H1 (cell line): ENCODE measurements around the gene TTC22. TPM values are rescaled to one million over a fixed set of nuclear protein-coding genes. Genes with fewer than 3 reads are reported as not detected.

Experiments
- CTCF ChIA-PET: fragments of 300-600 bp; sonication (Branson Sonifier 250); formaldehyde crosslinking; loops from one replicate; lab custom pipeline; 2021; ENCODE audit not compliant: partially characterized antibody; lab: Charles Lee
- POLR2A ChIA-PET: fragments of 300-600 bp; sonication (Branson Sonifier 250); formaldehyde crosslinking; loops from one replicate; lab custom pipeline; 2021; ENCODE audit warnings: inconsistent platforms; ENCODE audit not compliant: partially characterized antibody; lab: Charles Lee
- DNase-seq, 2 experiments: peaks; one replicate each; pipeline versions ENCODE4 v3.0.0 to v3.0.0-alpha.2; 2010 to 2022; ENCODE audit warnings: low spot score in 2 of 2, low read depth in 1 of 2, mixed read lengths in 1 of 2
- FAIRE-seq: peaks from 2 replicates; lab custom pipeline; 2011; peaks lifted over from hg19 to GRCh38; lab: Jason Lieb, UNC
- H2AFZ ChIP-seq: 2 replicates; pipeline ENCODE4 v1.8.1; 2012; ENCODE audit warnings: low read length, inconsistent platforms
- H2AK5ac ChIP-seq: 2 replicates; pipeline ENCODE4 v1.6.1; 2013; ENCODE audit warnings: low read depth, low read length
- H2BK120ac ChIP-seq: replicated peaks from 2 replicates; pipeline ENCODE3; 2013; ENCODE audit warnings: low read depth, low read length, inconsistent platforms
- H2BK12ac ChIP-seq: 2 replicates; pipeline ENCODE4 v1.6.1; 2013; ENCODE audit warnings: low read depth, low read length
- H2BK15ac ChIP-seq: 2 replicates; pipeline ENCODE4 v1.6.1; 2013; ENCODE audit warnings: low read length
- H2BK20ac ChIP-seq: 2 replicates; pipeline ENCODE4 v1.6.1; 2013; ENCODE audit warnings: low read length
- H2BK5ac ChIP-seq: 2 replicates; pipeline ENCODE4 v1.6.1; 2013; ENCODE audit warnings: low read depth, low read length
- H3K14ac ChIP-seq: 2 replicates; pipeline ENCODE4 v1.6.1; 2013; ENCODE audit warnings: inconsistent platforms; ENCODE audit not compliant: insufficient read length
- H3K18ac ChIP-seq: 2 replicates; pipeline ENCODE4 v1.6.1; 2013; ENCODE audit warnings: low read length; ENCODE audit errors: extremely low read depth
- H3K23ac ChIP-seq: 2 replicates; pipeline ENCODE4 v1.6.1; 2013; ENCODE audit warnings: inconsistent platforms; ENCODE audit not compliant: insufficient read length
- H3K23me2 ChIP-seq: 2 replicates; pipeline ENCODE4 v1.6.1; 2013; ENCODE audit warnings: low read depth, low read length
- H3K27ac ChIP-seq: 2 replicates; pipeline ENCODE4 v1.6.1; 2011; ENCODE audit warnings: low read depth, low read length, inconsistent platforms
- H3K27me3 ChIP-seq, 4 experiments: replicated peaks in 1 of 4; 1 replicate in 1 of 4; 2 replicates in 3 of 4; pipeline versions ENCODE4 v1.6.1 to v1.8.1; 2011 to 2013; ENCODE audit warnings: low read length in 3 of 4, mild to moderate bottlenecking in 3 of 4, inconsistent platforms in 2 of 4, mixed read lengths in 2 of 4, moderate library complexity in 1 of 4; ENCODE audit not compliant: control insufficient read depth in 3 of 4, insufficient read depth in 3 of 4; ENCODE audit errors: extremely low read depth in 1 of 4
- H3K36me3 ChIP-seq, 4 experiments: 2 replicates each; pipeline versions ENCODE4 v1.6.1 to v1.8.1; 2011 to 2013; ENCODE audit warnings: mild to moderate bottlenecking in 4 of 4, low read length in 3 of 4, moderate library complexity in 2 of 4, control low read depth in 1 of 4, inconsistent platforms in 1 of 4; ENCODE audit not compliant: insufficient read depth in 4 of 4, control insufficient read depth in 2 of 4
- H3K4ac ChIP-seq: replicated peaks from 2 replicates; pipeline ENCODE3; 2013; ENCODE audit warnings: low read length, low read depth, mixed read lengths, inconsistent platforms; ENCODE audit not compliant: insufficient read length
- H3K4me1 ChIP-seq, 4 experiments: replicated peaks in 1 of 4; 1 replicate in 1 of 4; 2 replicates in 3 of 4; pipeline versions ENCODE4 v1.6.1 to v1.8.1; 2011 to 2013; ENCODE audit warnings: low read length in 3 of 4, inconsistent platforms in 2 of 4, mixed read lengths in 1 of 4; ENCODE audit not compliant: insufficient read depth in 4 of 4, control insufficient read depth in 3 of 4
- H3K4me2 ChIP-seq, 2 experiments: 2 replicates each; pipeline versions ENCODE4 v1.6.1 to v1.8.1; 2011 to 2013; ENCODE audit warnings: low read depth in 2 of 2, low read length in 2 of 2, control low read depth in 1 of 2, inconsistent platforms in 1 of 2, mild to moderate bottlenecking in 1 of 2; ENCODE audit not compliant: insufficient read depth in 1 of 2
- H3K4me3 ChIP-seq, 4 experiments: fragments of 200-600, 300-600 bp in 1 of 4; sonication (generic), shearing (Covaris generic), sonication (Bioruptor Twin) in 1 of 4; 2 replicates each; pipeline versions ENCODE4 v1.5.1 to v1.8.1; 2011 to 2016; ENCODE audit warnings: low read length in 4 of 4, low read depth in 3 of 4, control low read depth in 2 of 4, inconsistent platforms in 2 of 4, mild to moderate bottlenecking in 2 of 4, mixed read lengths in 1 of 4, moderate library complexity in 1 of 4; ENCODE audit not compliant: insufficient read depth in 2 of 4; ENCODE audit errors: extremely low read depth in 1 of 4
- H3K56ac ChIP-seq: replicated peaks from 2 replicates; pipeline ENCODE3; 2013; ENCODE audit warnings: low read depth, mild to moderate bottlenecking, mixed read lengths, low read length, inconsistent platforms; ENCODE audit not compliant: insufficient read length
- H3K79me1 ChIP-seq: 2 replicates; pipeline ENCODE4 v1.6.1; 2013; ENCODE audit warnings: low read depth, low read length, control low read depth
- H3K79me2 ChIP-seq, 2 experiments: 2 replicates each; pipeline versions ENCODE4 v1.6.1 to v1.8.1; 2012 to 2013; ENCODE audit warnings: low read length in 2 of 2, mild to moderate bottlenecking in 2 of 2, inconsistent platforms in 1 of 2; ENCODE audit not compliant: insufficient read depth in 2 of 2, control insufficient read depth in 1 of 2
- H3K9ac ChIP-seq, 4 experiments: replicated peaks in 1 of 4; 1 replicate in 1 of 4; 2 replicates in 3 of 4; pipeline versions ENCODE4 v1.6.1 to v1.8.1; 2011 to 2013; ENCODE audit warnings: low read depth in 3 of 4, low read length in 3 of 4, control low read depth in 2 of 4, mild to moderate bottlenecking in 2 of 4, moderate library complexity in 2 of 4, inconsistent platforms in 1 of 4; ENCODE audit errors: extremely low read depth in 1 of 4
- H3K9me3 ChIP-seq, 2 experiments: 2 replicates each; pipeline versions ENCODE4 v1.6.1 to v1.8.1; 2012 to 2013; ENCODE audit warnings: mild to moderate bottlenecking in 2 of 2, moderate library complexity in 2 of 2, control low read depth in 1 of 2, inconsistent platforms in 1 of 2, low read depth in 1 of 2, low read length in 1 of 2, mixed read lengths in 1 of 2; ENCODE audit not compliant: insufficient read depth in 2 of 2
- H4K20me1 ChIP-seq, 2 experiments: replicated peaks in 1 of 2; 2 replicates each; pipeline versions ENCODE3 to v1.8.1; 2011 to 2013; ENCODE audit warnings: inconsistent platforms in 2 of 2, low read length in 2 of 2, mild to moderate bottlenecking in 1 of 2; ENCODE audit not compliant: insufficient read depth in 2 of 2, control insufficient read depth in 1 of 2
- H4K5ac ChIP-seq: 2 replicates; pipeline ENCODE4 v1.6.1; 2013; ENCODE audit warnings: low read length, low read depth, mixed read lengths, inconsistent platforms; ENCODE audit not compliant: insufficient read length
- H4K8ac ChIP-seq: 2 replicates; pipeline ENCODE4 v1.8.0; 2013; ENCODE audit warnings: mild to moderate bottlenecking, moderate library complexity, low read length, inconsistent platforms; ENCODE audit not compliant: insufficient read depth; ENCODE audit errors: extremely low read depth
- H4K91ac ChIP-seq: replicated peaks from 2 replicates; pipeline ENCODE3; 2013; ENCODE audit warnings: low read length, mixed read lengths, inconsistent platforms; ENCODE audit not compliant: insufficient read length
- KDM5A ChIP-seq: fragments of 200-600 bp; IDR thresholded peaks from 2 replicates; pipeline ENCODE4 v1.7.1; 2012; ENCODE audit warnings: mild to moderate bottlenecking, low read length, inconsistent platforms, mixed read lengths
- POLR2A ChIP-seq, 2 experiments: IDR thresholded peaks; 1 replicate in 1 of 2; 2 replicates in 1 of 2; pipeline ENCODE4 v1.6.1; 2011; ENCODE audit warnings: low read depth in 2 of 2, low read length in 2 of 2, mild to moderate bottlenecking in 2 of 2; ENCODE audit errors: control extremely low read depth in 1 of 2
- WGBS, 2 experiments: shearing (Covaris generic) in 1 of 2; methylation state at CpG; one replicate each; pipeline versions ENCODE4 v1.1.6 to v1.1.7; 2013 to 2015; ENCODE audit warnings: low lambda C conversion rate in 2 of 2, mixed read lengths in 2 of 2, inconsistent platforms in 1 of 2, low coverage in 1 of 2, missing lambda C conversion rate in 1 of 2; ENCODE audit not compliant: insufficient replicate concordance in 2 of 2, insufficient coverage in 1 of 2, insufficient read length in 1 of 2; ENCODE audit errors: extremely low coverage in 1 of 2, missing lambda C conversion rate in 1 of 2; 5-methylcytosine and 5-hydroxymethylcytosine counted together
- polyA plus RNA-seq, 7 experiments: library from polyadenylated mRNA; depleted of rRNA in 3 of 7; stranded (reverse) in 5 of 7; unstranded in 2 of 7; fragments of >200 nt in 5 of 7; fragments of 200-250 nt in 2 of 7; gene quantifications; 1 replicate in 5 of 7; 2 replicates in 1 of 7; 4 replicates in 1 of 7; pipeline versions ENCODE4 v1.2.1 to v1.2.3, GENCODE V29; 2011 to 2013; ENCODE audit warnings: missing spikeins in 2 of 7, mixed read lengths in 2 of 7
- total RNA-seq: library from RNA; stranded (reverse); fragmentation: NEBNext Ultra II Directional; extraction: Animal tissue kit (Norgen Biotek cat#: 25700); gene quantifications from 2 replicates; pipeline ENCODE4 v1.2.1, GENCODE V29; 2021

Gene TTC22
- total and polyA plus RNA-seq, 2 of the 8 experiments (the other 6 are each of a cell fraction or from before 2014, with no cell fraction given), result 1.00 to 1.6 TPM

DNA sequence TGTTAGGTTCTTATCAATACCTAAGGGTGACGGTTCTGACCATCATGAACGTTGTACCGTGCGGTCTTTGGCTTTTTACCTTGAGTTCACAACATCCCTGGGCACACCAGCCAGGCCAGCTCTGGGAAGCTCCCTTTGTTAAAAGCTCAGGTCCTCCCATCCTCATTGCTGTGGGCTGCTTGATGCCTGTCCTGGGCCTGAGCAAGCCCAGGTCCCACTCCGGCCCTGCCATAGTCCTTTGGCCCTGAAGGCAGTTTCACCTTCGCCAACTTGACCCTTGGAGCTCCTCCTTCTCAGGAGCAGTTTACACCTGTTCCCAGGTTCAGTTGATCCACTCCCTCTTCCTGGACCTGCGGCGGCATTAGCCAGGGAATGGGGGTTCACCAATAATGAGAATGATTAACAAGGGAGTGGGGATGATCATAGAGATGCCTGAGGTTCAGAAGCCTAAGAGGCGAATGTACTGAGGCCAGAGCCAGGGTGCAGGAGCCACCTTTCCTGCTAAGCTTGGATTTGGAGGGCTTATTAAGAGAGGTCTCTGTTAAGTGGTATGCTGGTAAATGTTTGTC is 45.7 kb upstream of the TTC22 start:
- Histone ChIP-seq H3K27ac (no peak overlapping the region), H3K36me3 (peaks cover 14 to 35% (median 29%) of the 10 kb centered on the region in 4 experiments), H2AFZ (no peak overlapping the region), H3K56ac (no peak overlapping the region), H3K9ac (no peak overlapping the region), H2BK12ac (no peak overlapping the region), H3K4ac (no peak overlapping the region), H3K18ac (no peak overlapping the region), H4K20me1 (peaks cover 3 to 9% of the 10 kb centered on the region in 2 experiments), H2BK20ac (no peak overlapping the region), H2BK5ac (no peak overlapping the region), H3K4me2 (no peak overlapping the region), H3K4me3 (no peak overlapping the region), H3K79me1 (peaks cover 2% of the 10 kb centered on the region; the same call in 1 of the 2 replicates), H3K23me2 (no peaks in the 10 kb centered on the region), H2AK5ac (no peak overlapping the region), H3K14ac (no peak overlapping the region), H2BK15ac (no peak overlapping the region), H4K5ac (no peak overlapping the region), H3K4me1 (no peaks in the 10 kb centered on the region), H4K91ac (no peak overlapping the region), H4K8ac (no peak overlapping the region), H3K9me3 (no peaks in the 10 kb centered on the region), H3K79me2 (no peaks in the 10 kb centered on the region), H3K23ac (no peak overlapping the region), H3K27me3 (no peaks in the 10 kb centered on the region), H2BK120ac (no peak overlapping the region)
- DNase-seq (no peak), FAIRE-seq (no peak)
- ChIA-PET CTCF (interaction anchor here (0.6 to 4.1 kb wide), 12 partner anchors 12 to 168 kb away, joined by 3 to 16 read pairs (median 3); partner anchors contain the start of gene TTC22), POLR2A (interaction anchor here (0.8 to 2.1 kb wide), 2 partner anchors 23 to 31 kb away, joined by 3 to 4 read pairs; no protein-coding TSS in a partner anchor)
- TF ChIP-seq KDM5A (no peak), POLR2A (IDR thresholded peaks at IDR 0.05; ENCODE audit: control extremely low read depth in 1 of 2, low read depth in 2 of 2, low read length in 2 of 2) (peak in 1 of 2 experiments; percentile 37; a peak in 1 of 3 replicates)
- WGBS, 2 experiments, result 85% methylated on average over 9 of the region's 9 CpGs; no CpG with 5 or more reads in 1 of the 2 experiments
